CD14-positive monocyte (primary cell): Measurements from ENCODE around the gene FHOD3. TPM values are rescaled to one million over a fixed set of nuclear protein-coding genes. Genes with fewer than 3 reads are reported as not detected.

Source experiments
- DNase-seq, 3 donors: peaks; one replicate each; pipeline ENCODE4 v3.0.0-alpha.2; 2011 to 2022
- H2AFZ ChIP-seq: 2 replicates; pipeline ENCODE4 v1.6.0; 2012; ENCODE audit warnings: mild to moderate bottlenecking, low read depth, low read length, inconsistent platforms; ENCODE audit not compliant: insufficient read depth, poor library complexity, severe bottlenecking
- H3K27ac ChIP-seq, 2 donors: 1 replicate in 1 of 2; 2 replicates in 1 of 2; pipeline ENCODE4 v1.5.1; 2012 to 2013; ENCODE audit warnings: low read length in 2 of 2, control low read depth in 1 of 2, inconsistent platforms in 1 of 2, low read depth in 1 of 2, mild to moderate bottlenecking in 1 of 2
- H3K27me3 ChIP-seq, 2 donors: one replicate each; pipeline versions ENCODE4 v1.6.0 to v1.6.1; 2011 to 2013; ENCODE audit warnings: low read length in 2 of 2; ENCODE audit not compliant: control insufficient read depth in 2 of 2, insufficient read depth in 2 of 2
- H3K36me3 ChIP-seq, 2 donors: replicated peaks in 1 of 2; 1 replicate in 1 of 2; 2 replicates in 1 of 2; pipeline versions ENCODE4 v1.5.1 to v1.6.1; 2012 to 2013; ENCODE audit warnings: low read length in 2 of 2, control low read depth in 1 of 2, inconsistent platforms in 1 of 2, mild to moderate bottlenecking in 1 of 2; ENCODE audit not compliant: insufficient read depth in 2 of 2, control insufficient read depth in 1 of 2
- H3K4me1 ChIP-seq, 2 donors: 1 replicate in 1 of 2; 2 replicates in 1 of 2; pipeline versions ENCODE4 v1.5.1 to v1.6.1; 2012 to 2013; ENCODE audit warnings: low read length in 2 of 2, control low read depth in 1 of 2, inconsistent platforms in 1 of 2, mild to moderate bottlenecking in 1 of 2, moderate library complexity in 1 of 2; ENCODE audit not compliant: insufficient read depth in 2 of 2, control insufficient read depth in 1 of 2
- H3K4me2 ChIP-seq: replicated peaks from 2 replicates; pipeline ENCODE3; 2012; ENCODE audit warnings: low read length, moderate library complexity, mild to moderate bottlenecking; ENCODE audit not compliant: poor library complexity, severe bottlenecking; ENCODE audit errors: extremely low read depth
- H3K4me3 ChIP-seq, 3 experiments: fragments of 200-600 bp in 1 of 3; sonication (generic) in 1 of 3; replicated peaks in 1 of 3; 1 replicate in 2 of 3; 2 replicates in 1 of 3; pipeline ENCODE4 v1.5.1; 2011 to 2013; ENCODE audit warnings: low read length in 3 of 3, mild to moderate bottlenecking in 3 of 3, control low read depth in 2 of 3, low read depth in 2 of 3, inconsistent platforms in 1 of 3, moderate library complexity in 1 of 3
- H3K79me2 ChIP-seq: 2 replicates; pipeline ENCODE4 v1.6.0; 2012; ENCODE audit warnings: mild to moderate bottlenecking, control low read depth, inconsistent platforms, low read length, moderate library complexity; ENCODE audit not compliant: insufficient read depth
- H3K9ac ChIP-seq: 2 replicates; pipeline ENCODE4 v1.6.0; 2017; ENCODE audit warnings: low read length, mild to moderate bottlenecking; ENCODE audit not compliant: insufficient read depth, poor library complexity, severe bottlenecking
- H3K9me3 ChIP-seq, 2 donors: replicated peaks in 1 of 2; 1 replicate in 1 of 2; 2 replicates in 1 of 2; pipeline versions ENCODE4 v1.5.1 to v1.6.1; 2012 to 2013; ENCODE audit warnings: low read length in 2 of 2, control low read depth in 1 of 2; ENCODE audit not compliant: control insufficient read depth in 1 of 2, insufficient read depth in 1 of 2
- H4K20me1 ChIP-seq: 2 replicates; pipeline ENCODE4 v1.6.0; 2012; ENCODE audit warnings: mild to moderate bottlenecking, low read length, control low read depth, moderate library complexity; ENCODE audit not compliant: insufficient read depth
- H3K27ac Mint-ChIP-seq, 7 donors: one replicate each; pipeline ENCODE4 v1.8.0; 2020; ENCODE audit warnings: mild to moderate bottlenecking in 7 of 7, mixed read lengths in 7 of 7, moderate library complexity in 6 of 7, inconsistent platforms in 2 of 7
- H3K27me3 Mint-ChIP-seq, 3 donors: one replicate each; pipeline ENCODE4 v1.8.0; 2021 to 2022; ENCODE audit warnings: low read depth in 3 of 3, mild to moderate bottlenecking in 3 of 3, mixed read lengths in 3 of 3, moderate library complexity in 3 of 3, inconsistent platforms in 1 of 3
- H3K36me3 Mint-ChIP-seq, 2 donors: one replicate each; pipeline ENCODE4 v1.8.0; 2020; ENCODE audit warnings: mixed read lengths in 2 of 2, inconsistent platforms in 1 of 2, mild to moderate bottlenecking in 1 of 2
- H3K4me1 Mint-ChIP-seq: one replicate; pipeline ENCODE4 v1.8.0; 2020; ENCODE audit warnings: mild to moderate bottlenecking, mixed read lengths
- H3K4me3 Mint-ChIP-seq, 2 donors: one replicate each; pipeline ENCODE4 v1.8.0; 2020; ENCODE audit warnings: mild to moderate bottlenecking in 2 of 2, mixed read lengths in 2 of 2, moderate library complexity in 1 of 2
- H3K9me3 Mint-ChIP-seq, 7 donors: one replicate each; pipeline ENCODE4 v1.8.0; 2020 to 2022; ENCODE audit warnings: mixed read lengths in 7 of 7, mild to moderate bottlenecking in 6 of 7, moderate library complexity in 6 of 7, inconsistent platforms in 2 of 7
- WGBS: methylation state at CpG from one replicate; pipeline ENCODE4 v1.1.5; 2013; ENCODE audit warnings: missing lambda C conversion rate; ENCODE audit not compliant: insufficient coverage; 5-methylcytosine and 5-hydroxymethylcytosine counted together
- intact Hi-C, 2 donors: fragments of 100-400 bp; cut with micrococcal nuclease; formaldehyde crosslinking; loops; one replicate each; pipeline versions ENCODE4 v1.15.0 to v1.15.1; 2023
- polyA plus RNA-seq, 3 donors: library from polyadenylated mRNA; depleted of rRNA in 1 of 3; unstranded in 2 of 3; stranded (reverse) in 1 of 3; fragments of 300-500 nt in 2 of 3; fragments of >200 nt in 1 of 3; fragmentation: Illumina TruSeq in 2 of 3; gene quantifications; 1 replicate in 2 of 3; 2 replicates in 1 of 3; pipeline ENCODE4 v1.2.3, GENCODE V29; 2012 to 2021
- TF ChIP-seq, protein P1 (sequence below): fragments of 200-600 bp; IDR thresholded peaks from one replicate; pipeline ENCODE4 v1.8.0; 2022; ENCODE audit warnings: antibody characterized with exemption, mild to moderate bottlenecking

Gene FHOD3
- polyA plus RNA-seq, 3 donors: not detected

DNA sequence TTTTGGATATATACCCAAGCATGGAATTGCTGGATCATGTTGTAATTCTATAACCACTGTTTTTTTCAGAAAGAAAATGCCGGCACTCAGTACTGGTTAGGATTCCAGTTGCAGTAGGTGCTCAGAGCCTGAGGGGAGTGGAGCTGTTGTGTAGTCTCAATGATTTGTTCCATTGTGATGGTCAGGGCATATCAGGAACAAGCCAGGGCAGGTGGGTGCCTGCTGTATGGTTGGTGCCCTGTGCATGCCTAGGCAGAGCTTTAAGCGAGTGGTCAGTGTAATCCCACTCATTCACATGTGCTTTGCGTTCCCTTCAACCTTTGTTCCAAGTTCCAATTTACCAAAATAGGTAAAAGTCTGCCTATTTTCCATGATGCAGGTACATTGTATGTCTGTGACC, 100.9 kb downstream of the FHOD3 start:
- Histone ChIP-seq H3K4me3 (no peak overlapping the region), H3K27ac (no peak overlapping the region), H3K4me2 (no peak overlapping the region), H3K4me1 (no peaks in the 10 kb centered on the region), H2AFZ (no peak overlapping the region), H3K27me3 (no peaks in the 10 kb centered on the region), H3K79me2 (no peaks in the 10 kb centered on the region), H3K9ac (no peak overlapping the region), H4K20me1 (no peaks in the 10 kb centered on the region), H3K9me3 (peaks cover 3 to 4% of the 10 kb centered on the region in 2 donors), H3K36me3 (no peaks in the 10 kb centered on the region)
- no peak for DNase-seq
- Mint-ChIP-seq H3K4me3 (no peak overlapping the region), H3K36me3 (no peaks in the 10 kb centered on the region), H3K9me3 (peaks cover 4 to 27% (median 11%) of the 10 kb centered on the region in 7 donors), H3K4me1 (no peaks in the 10 kb centered on the region), H3K27me3 (peaks cover 3 to 8% (median 4%) of the 10 kb centered on the region in 3 donors), H3K27ac (no peak overlapping the region)
- intact Hi-C loops: no loop called here
- WGBS: 100% methylated on average over 1 of the region's 3 CpGs
- TF ChIP-seq, protein P1, sequence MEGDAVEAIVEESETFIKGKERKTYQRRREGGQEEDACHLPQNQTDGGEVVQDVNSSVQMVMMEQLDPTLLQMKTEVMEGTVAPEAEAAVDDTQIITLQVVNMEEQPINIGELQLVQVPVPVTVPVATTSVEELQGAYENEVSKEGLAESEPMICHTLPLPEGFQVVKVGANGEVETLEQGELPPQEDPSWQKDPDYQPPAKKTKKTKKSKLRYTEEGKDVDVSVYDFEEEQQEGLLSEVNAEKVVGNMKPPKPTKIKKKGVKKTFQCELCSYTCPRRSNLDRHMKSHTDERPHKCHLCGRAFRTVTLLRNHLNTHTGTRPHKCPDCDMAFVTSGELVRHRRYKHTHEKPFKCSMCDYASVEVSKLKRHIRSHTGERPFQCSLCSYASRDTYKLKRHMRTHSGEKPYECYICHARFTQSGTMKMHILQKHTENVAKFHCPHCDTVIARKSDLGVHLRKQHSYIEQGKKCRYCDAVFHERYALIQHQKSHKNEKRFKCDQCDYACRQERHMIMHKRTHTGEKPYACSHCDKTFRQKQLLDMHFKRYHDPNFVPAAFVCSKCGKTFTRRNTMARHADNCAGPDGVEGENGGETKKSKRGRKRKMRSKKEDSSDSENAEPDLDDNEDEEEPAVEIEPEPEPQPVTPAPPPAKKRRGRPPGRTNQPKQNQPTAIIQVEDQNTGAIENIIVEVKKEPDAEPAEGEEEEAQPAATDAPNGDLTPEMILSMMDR: no peak

DNA sequence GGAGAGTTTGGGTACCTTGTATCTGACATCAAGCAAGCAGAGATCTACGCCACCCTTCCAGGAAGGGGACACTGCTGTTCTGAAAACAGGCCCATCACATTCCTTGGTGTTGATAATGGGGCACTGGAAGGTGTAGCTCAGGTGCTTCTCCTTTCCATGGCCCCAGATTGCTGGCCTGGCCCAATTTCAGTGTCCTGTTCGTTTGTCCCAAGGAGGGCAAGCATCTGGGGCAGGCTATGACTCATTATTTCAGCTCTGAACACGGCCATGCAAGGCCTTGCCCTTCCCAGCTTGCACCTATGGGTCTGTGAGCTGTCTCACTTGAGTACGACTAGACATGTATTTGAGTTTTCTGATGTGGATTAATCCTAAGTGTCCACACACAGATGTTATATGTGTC, 101.5 kb downstream of the FHOD3 start:
- intact Hi-C loops: no loop called here
- H3K9ac ChIP-seq: no peak overlapping the region
- H3K27ac Mint-ChIP-seq: no peak overlapping the region
- H3K79me2 ChIP-seq: no peaks in the 10 kb centered on the region
- H3K36me3 Mint-ChIP-seq: no peaks in the 10 kb centered on the region
- no peaks in the 10 kb centered on the region for H3K36me3 ChIP-seq
- no peaks in the 10 kb centered on the region for H3K4me1 Mint-ChIP-seq
- no peaks in the 10 kb centered on the region for H3K4me1 ChIP-seq
- H3K9me3 ChIP-seq: peaks cover 3 to 4% of the 10 kb centered on the region in 2 donors
- no peaks in the 10 kb centered on the region for H4K20me1 ChIP-seq
- H3K27me3 Mint-ChIP-seq: peaks cover 4 to 8% (median 4%) of the 10 kb centered on the region in 3 donors
- TF ChIP-seq, protein P1: no peak
- no peak overlapping the region for H3K4me3 Mint-ChIP-seq
- no peaks in the 10 kb centered on the region for H3K27me3 ChIP-seq
- no peak overlapping the region for H3K27ac ChIP-seq
- DNase-seq: no peak
- WGBS: 75% methylated on average over 3 of the region's 4 CpGs
- H3K9me3 Mint-ChIP-seq: peaks cover 4 to 27% (median 10%) of the 10 kb centered on the region in 7 donors
- H2AFZ ChIP-seq: no peak overlapping the region
- no peak overlapping the region for H3K4me3 ChIP-seq
- H3K4me2 ChIP-seq: no peak overlapping the region
